Panc1 (cell line): Measurements from ENCODE around the gene GNAS. TPM values are rescaled to one million over a fixed set of nuclear protein-coding genes. Genes with fewer than 3 reads are reported as not detected.
A peak's percentile ranks its signal among the peaks of the same experiment; 100 is the strongest.

Experiments used
- ATAC-seq: fragments of 200-7000 bp; cut with Tn5 transposase; 2 replicates; pipeline ENCODE4 v1.9.1; 2020; ENCODE audit warnings: mild to moderate bottlenecking, moderate library complexity
- BruUV-seq: library from RNA; stranded (reverse); fragments of 400-500 nt; replicated peaks from 2 replicates; lab custom pipeline; 2021; lab: Mats Ljungman, UMichigan
- CTCF ChIA-PET: fragments of 300-600 bp; sonication (Branson Sonifier 250); formaldehyde crosslinking; loops from one replicate; lab custom pipeline; 2022; ENCODE audit warnings: antibody characterized with exemption; lab: Charles Lee
- POLR2A ChIA-PET: fragments of 300-600 bp; sonication (Branson Sonifier 250); formaldehyde crosslinking; loops from one replicate; lab custom pipeline; 2022; ENCODE audit warnings: antibody characterized with exemption; lab: Charles Lee
- DNase-seq: peaks from one replicate; pipeline ENCODE4 v3.0.0-alpha.2; 2010; ENCODE audit warnings: low read depth, low spot score
- H3K27ac ChIP-seq: 2 replicates; pipeline ENCODE4 v1.5.1; 2011; ENCODE audit warnings: mild to moderate bottlenecking, low read length, inconsistent platforms
- H3K27me3 ChIP-seq: fragments of 200-500 bp; sonication (Bioruptor generic); 2 replicates; pipeline ENCODE4 v1.6.0; 2014; ENCODE audit warnings: low read length, inconsistent platforms; ENCODE audit not compliant: control insufficient read depth, insufficient read depth
- H3K36me3 ChIP-seq: fragments of 200-500 bp; sonication (Bioruptor generic); 2 replicates; pipeline ENCODE4 v1.5.1; 2014; ENCODE audit warnings: inconsistent platforms, mild to moderate bottlenecking, low read length, moderate library complexity; ENCODE audit not compliant: control insufficient read depth, insufficient read depth
- H3K4me1 ChIP-seq: 2 replicates; pipeline ENCODE4 v1.5.1; 2011; ENCODE audit warnings: inconsistent platforms, mild to moderate bottlenecking, low read length, moderate library complexity; ENCODE audit not compliant: control insufficient read depth, insufficient read depth
- H3K4me3 ChIP-seq, 2 experiments: 2 replicates each; pipeline ENCODE4 v1.5.1; 2011 to 2012; ENCODE audit warnings: low read depth in 2 of 2, low read length in 2 of 2, mild to moderate bottlenecking in 2 of 2, inconsistent platforms in 1 of 2, moderate library complexity in 1 of 2
- H3K9me3 ChIP-seq: fragments of 200-500 bp; sonication (Bioruptor generic); 2 replicates; pipeline ENCODE4 v1.5.1; 2014; ENCODE audit warnings: low read depth, mild to moderate bottlenecking, inconsistent platforms, low read length, moderate library complexity; ENCODE audit not compliant: control insufficient read depth, insufficient read depth
- POLR2AphosphoS5 ChIP-seq: IDR thresholded peaks from 2 replicates; pipeline ENCODE4 v1.6.1; 2012; ENCODE audit warnings: mild to moderate bottlenecking, low read depth, low read length, moderate library complexity
- SIN3A ChIP-seq: IDR thresholded peaks from 2 replicates; pipeline ENCODE4 v1.6.1; 2012; ENCODE audit warnings: low read depth, mild to moderate bottlenecking, low read length, moderate library complexity, borderline replicate concordance; ENCODE audit not compliant: insufficient read depth
- TCF7L2 ChIP-seq: IDR thresholded peaks from 2 replicates; pipeline ENCODE4 v1.6.1; 2011; ENCODE audit warnings: mild to moderate bottlenecking, low read depth, low read length, inconsistent platforms
- in situ Hi-C: cut with HindIII; loops from 2 replicates; pipeline ENCODE4 v1.10.0; 2016; ENCODE audit warnings: low sequenced_read_pairs, low pct_unique_long_range_greater_than_20kb
- intact Hi-C: fragments of 100-400 bp; cut with micrococcal nuclease; formaldehyde crosslinking; loops from one replicate; pipeline ENCODE4 v1.10.0; 2022; ENCODE audit not compliant: unreplicated experiment
- total RNA-seq: library from RNA; stranded (reverse); gene quantifications from one replicate; pipeline ENCODE4 v1.2.1, GENCODE V29; 2021; ENCODE audit not compliant: unreplicated experiment
- TF ChIP-seq, protein P1 (sequence below): fragments of 450-650 bp; IDR thresholded peaks from 2 replicates; pipeline ENCODE4 v1.5.1; 2017; ENCODE audit warnings: mild to moderate bottlenecking
- TF ChIP-seq, protein P2 (sequence below), 2 experiments: IDR thresholded peaks; 2 replicates each; pipeline ENCODE4 v1.6.1; 2011 to 2012; ENCODE audit warnings: low read depth in 2 of 2, control low read depth in 1 of 2, low read length in 1 of 2, mild to moderate bottlenecking in 1 of 2, moderate library complexity in 1 of 2; ENCODE audit not compliant: insufficient read depth in 1 of 2

The GNAS gene
- total RNA-seq, 1 experiment from 2014 or later, result 756 TPM

DNA sequence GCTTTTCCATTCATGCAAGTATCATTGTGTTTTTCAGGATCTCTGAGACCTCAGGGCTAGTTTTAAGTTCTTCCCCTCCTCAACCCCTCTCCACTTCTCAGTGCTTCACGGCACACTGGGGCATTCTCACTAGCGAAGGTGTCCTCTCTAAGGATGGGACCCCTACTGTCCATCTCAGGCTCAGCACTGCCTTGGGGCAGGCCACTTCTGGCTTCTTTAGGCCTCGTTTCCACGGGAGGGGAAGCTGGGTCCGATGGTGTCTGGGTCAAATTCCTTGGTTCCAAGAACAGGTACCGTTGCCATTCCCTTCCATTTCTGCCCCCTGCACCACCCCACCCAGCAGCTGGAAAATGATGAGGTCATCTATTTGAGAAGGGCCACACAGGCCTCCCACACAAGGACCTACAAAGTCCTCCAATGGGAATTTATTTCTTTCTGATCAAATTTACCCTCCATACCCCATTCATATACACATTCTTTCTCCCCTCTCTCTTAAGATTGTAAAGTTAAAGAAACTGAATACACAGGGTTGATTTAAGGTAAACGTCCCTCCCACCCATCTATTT is 17.2 kb downstream of the GNAS start:
- in situ Hi-C loops (no loop called here), intact Hi-C loops (loop anchor here (2.0 kb wide), 1 partner anchor 585 kb away; no protein-coding TSS in a partner anchor)
- no peak overlapping the region for H3K4me3 ChIP-seq
- DNase-seq (no peak), ATAC-seq (0 out of 2 replicates have a peak, but pooled peaks have one; percentile 37)
- no peaks in the 10 kb centered on the region for H3K4me1 ChIP-seq
- no peak overlapping the region for H3K27ac ChIP-seq
- H3K36me3 ChIP-seq, result no peaks in the 10 kb centered on the region
- ChIA-PET POLR2A (no interaction called here), CTCF (interaction anchor here (0.5 to 1.2 kb wide), 7 partner anchors 108 to 586 kb away, joined by 3 to 7 read pairs (median 5); partner anchors contain the start of gene ATP5F1E)
- H3K27me3 ChIP-seq, result no peaks in the 10 kb centered on the region; the same call in 1 of the 2 replicates
- TF ChIP-seq TCF7L2, result no peak
- no TSS peak for BruUV-seq
- no peaks in the 10 kb centered on the region for H3K9me3 ChIP-seq

DNA sequence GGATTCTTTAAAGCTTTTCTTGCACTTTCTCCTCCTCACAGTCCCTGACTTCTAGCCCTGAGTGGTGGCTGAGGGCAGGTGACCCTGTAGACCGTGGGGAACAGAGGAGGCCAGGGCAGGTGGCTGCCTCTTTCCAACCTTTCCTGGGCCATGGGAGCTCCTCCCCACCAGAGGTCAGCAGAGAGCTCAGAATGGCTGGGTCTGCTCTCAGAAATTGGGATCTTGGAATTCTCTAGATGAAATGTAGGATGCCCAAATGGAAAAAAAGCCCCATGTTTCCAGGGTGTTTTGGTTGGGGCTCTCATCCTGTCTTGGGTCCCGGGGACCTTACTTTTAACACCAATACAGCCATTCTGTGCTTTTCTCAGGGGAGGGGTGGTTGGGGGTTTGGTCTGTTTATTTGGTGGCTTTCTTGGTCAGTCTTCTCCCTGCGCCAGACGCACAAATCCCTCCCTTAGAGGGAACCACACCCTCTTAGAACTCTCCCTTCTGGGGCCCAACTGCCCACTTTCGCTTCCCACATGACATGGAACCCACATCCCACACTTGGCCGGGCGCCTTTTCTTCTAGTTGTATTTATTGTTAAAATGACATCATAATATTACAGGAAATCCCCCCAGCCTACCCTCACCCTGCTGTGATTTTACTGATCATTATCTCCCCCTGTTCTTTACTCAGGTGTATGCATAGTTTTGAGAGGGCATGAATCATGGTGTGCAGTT is 17.9 kb downstream of the GNAS start:
- in situ Hi-C loops, result no loop called here
- no TSS peak for BruUV-seq
- ATAC-seq (peak; percentile 92), DNase-seq (peak; percentile 43)
- TF ChIP-seq TCF7L2 (no peak), SIN3A (no peak), POLR2AphosphoS5 (no peak)
- TF ChIP-seq, protein P1, sequence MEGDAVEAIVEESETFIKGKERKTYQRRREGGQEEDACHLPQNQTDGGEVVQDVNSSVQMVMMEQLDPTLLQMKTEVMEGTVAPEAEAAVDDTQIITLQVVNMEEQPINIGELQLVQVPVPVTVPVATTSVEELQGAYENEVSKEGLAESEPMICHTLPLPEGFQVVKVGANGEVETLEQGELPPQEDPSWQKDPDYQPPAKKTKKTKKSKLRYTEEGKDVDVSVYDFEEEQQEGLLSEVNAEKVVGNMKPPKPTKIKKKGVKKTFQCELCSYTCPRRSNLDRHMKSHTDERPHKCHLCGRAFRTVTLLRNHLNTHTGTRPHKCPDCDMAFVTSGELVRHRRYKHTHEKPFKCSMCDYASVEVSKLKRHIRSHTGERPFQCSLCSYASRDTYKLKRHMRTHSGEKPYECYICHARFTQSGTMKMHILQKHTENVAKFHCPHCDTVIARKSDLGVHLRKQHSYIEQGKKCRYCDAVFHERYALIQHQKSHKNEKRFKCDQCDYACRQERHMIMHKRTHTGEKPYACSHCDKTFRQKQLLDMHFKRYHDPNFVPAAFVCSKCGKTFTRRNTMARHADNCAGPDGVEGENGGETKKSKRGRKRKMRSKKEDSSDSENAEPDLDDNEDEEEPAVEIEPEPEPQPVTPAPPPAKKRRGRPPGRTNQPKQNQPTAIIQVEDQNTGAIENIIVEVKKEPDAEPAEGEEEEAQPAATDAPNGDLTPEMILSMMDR, result peak; percentile 92
- TF ChIP-seq, protein P2, sequence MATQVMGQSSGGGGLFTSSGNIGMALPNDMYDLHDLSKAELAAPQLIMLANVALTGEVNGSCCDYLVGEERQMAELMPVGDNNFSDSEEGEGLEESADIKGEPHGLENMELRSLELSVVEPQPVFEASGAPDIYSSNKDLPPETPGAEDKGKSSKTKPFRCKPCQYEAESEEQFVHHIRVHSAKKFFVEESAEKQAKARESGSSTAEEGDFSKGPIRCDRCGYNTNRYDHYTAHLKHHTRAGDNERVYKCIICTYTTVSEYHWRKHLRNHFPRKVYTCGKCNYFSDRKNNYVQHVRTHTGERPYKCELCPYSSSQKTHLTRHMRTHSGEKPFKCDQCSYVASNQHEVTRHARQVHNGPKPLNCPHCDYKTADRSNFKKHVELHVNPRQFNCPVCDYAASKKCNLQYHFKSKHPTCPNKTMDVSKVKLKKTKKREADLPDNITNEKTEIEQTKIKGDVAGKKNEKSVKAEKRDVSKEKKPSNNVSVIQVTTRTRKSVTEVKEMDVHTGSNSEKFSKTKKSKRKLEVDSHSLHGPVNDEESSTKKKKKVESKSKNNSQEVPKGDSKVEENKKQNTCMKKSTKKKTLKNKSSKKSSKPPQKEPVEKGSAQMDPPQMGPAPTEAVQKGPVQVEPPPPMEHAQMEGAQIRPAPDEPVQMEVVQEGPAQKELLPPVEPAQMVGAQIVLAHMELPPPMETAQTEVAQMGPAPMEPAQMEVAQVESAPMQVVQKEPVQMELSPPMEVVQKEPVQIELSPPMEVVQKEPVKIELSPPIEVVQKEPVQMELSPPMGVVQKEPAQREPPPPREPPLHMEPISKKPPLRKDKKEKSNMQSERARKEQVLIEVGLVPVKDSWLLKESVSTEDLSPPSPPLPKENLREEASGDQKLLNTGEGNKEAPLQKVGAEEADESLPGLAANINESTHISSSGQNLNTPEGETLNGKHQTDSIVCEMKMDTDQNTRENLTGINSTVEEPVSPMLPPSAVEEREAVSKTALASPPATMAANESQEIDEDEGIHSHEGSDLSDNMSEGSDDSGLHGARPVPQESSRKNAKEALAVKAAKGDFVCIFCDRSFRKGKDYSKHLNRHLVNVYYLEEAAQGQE (IDR thresholded peaks at IDR 0.05; ENCODE audit: insufficient read depth in 1 of 2, low read depth in 2 of 2, low read length in 1 of 2), result no peak
- Histone ChIP-seq H3K27me3 (no peaks in the 10 kb centered on the region; the same call in 1 of the 2 replicates), H3K4me3 (no peak overlapping the region), H3K36me3 (no peaks in the 10 kb centered on the region), H3K27ac (no peak overlapping the region), H3K4me1 (no peaks in the 10 kb centered on the region), H3K9me3 (no peaks in the 10 kb centered on the region)
- ChIA-PET POLR2A (interaction anchor here (0.7 kb wide), 1 partner anchor 210 kb away, joined by 4 read pairs; no protein-coding TSS in a partner anchor), CTCF (interaction anchor here (0.5 to 1.2 kb wide), 7 partner anchors 107 to 604 kb away, joined by 4 to 12 read pairs (median 5); partner anchors contain the start of gene ATP5F1E)
- intact Hi-C loops, result loop anchor here (2.0 kb wide), 1 partner anchor 584 kb away; no protein-coding TSS in a partner anchor
